ENCODE measurements around the gene MPHOSPH6.
A peak's percentile ranks its signal among the peaks of the same experiment; 100 is the strongest.

MPHOSPH6 gene

GRCh38 chr16:82176204-82176603, 6.2 kb upstream of the MPHOSPH6 start:
- Histone ChIP-seq H3K9me3 (ENCODE audit: control insufficient read depth in 2 of 2, low read length in 2 of 2) (no peaks in the 10 kb centered on the region), H3K4me1 (ENCODE audit: control insufficient read depth in 2 of 2, insufficient read depth in 2 of 2, low read length in 2 of 2) (no peaks in the 10 kb centered on the region), H3K27ac (ENCODE audit: low read depth in 2 of 2, low read length in 2 of 2) (no peak overlapping the region), H3K27me3 (ENCODE audit: control insufficient read depth in 2 of 2, insufficient read depth in 2 of 2, low read length in 2 of 2) (peaks cover 3 to 12% of the 10 kb centered on the region in 2 donors), H3K4me3 (ENCODE audit: low read length in 2 of 2) (no peak overlapping the region), H3K9ac (ENCODE audit: low read depth in 1 of 2, low read length in 2 of 2) (no peak overlapping the region), H3K36me3 (ENCODE audit: control insufficient read depth in 2 of 2, insufficient read depth in 2 of 2, low read length in 2 of 2) (no peaks in the 10 kb centered on the region)

- H3K4me1 ChIP-seq (ENCODE audit: control insufficient read depth in 2 of 2, insufficient read depth in 2 of 2, low read length in 2 of 2) = peaks cover under 1 to 1% of the 10 kb centered on the region in 2 donors
- no peaks in the 10 kb centered on the region for H3K9me3 ChIP-seq (ENCODE audit: control insufficient read depth in 2 of 2, low read length in 2 of 2)
- no peak overlapping the region for H3K9ac ChIP-seq (ENCODE audit: low read depth in 1 of 2, low read length in 2 of 2)
- peaks cover 6 to 14% of the 10 kb centered on the region in 2 donors for H3K27me3 ChIP-seq (ENCODE audit: control insufficient read depth in 2 of 2, insufficient read depth in 2 of 2, low read length in 2 of 2)
- no peaks in the 10 kb centered on the region for H3K36me3 ChIP-seq (ENCODE audit: control insufficient read depth in 2 of 2, insufficient read depth in 2 of 2, low read length in 2 of 2)
- H3K4me3 ChIP-seq (ENCODE audit: low read length in 2 of 2) = no peak overlapping the region
- H3K27ac ChIP-seq (ENCODE audit: low read depth in 2 of 2, low read length in 2 of 2) = no peak overlapping the region
These were observed 5.6 kb upstream of the MPHOSPH6 start for GRCh38 chr16:82175627-82176026.

GRCh38 chr16:82167670-82168069, 2.4 kb downstream of the MPHOSPH6 start:
- H3K27ac ChIP-seq (ENCODE audit: low read depth in 2 of 2, low read length in 2 of 2) = no peak overlapping the region
- H3K4me1 ChIP-seq (ENCODE audit: control insufficient read depth in 2 of 2, insufficient read depth in 2 of 2, low read length in 2 of 2) = peaks cover 10 to 11% of the 10 kb centered on the region in 2 donors
- H3K9ac ChIP-seq (ENCODE audit: low read depth in 1 of 2, low read length in 2 of 2) = no peak overlapping the region
- H3K27me3 ChIP-seq (ENCODE audit: control insufficient read depth in 2 of 2, insufficient read depth in 2 of 2, low read length in 2 of 2) = peaks cover 6 to 14% of the 10 kb centered on the region in 2 donors
- H3K36me3 ChIP-seq (ENCODE audit: control insufficient read depth in 2 of 2, insufficient read depth in 2 of 2, low read length in 2 of 2) = peaks cover 15 to 21% of the 10 kb centered on the region in 2 donors
- no peak overlapping the region for H3K4me3 ChIP-seq (ENCODE audit: low read length in 2 of 2)
- H3K9me3 ChIP-seq (ENCODE audit: control insufficient read depth in 2 of 2, low read length in 2 of 2) = no peaks in the 10 kb centered on the region

- Histone ChIP-seq H3K27ac (ENCODE audit: low read depth in 2 of 2, low read length in 2 of 2) (no peak overlapping the region), H3K9me3 (ENCODE audit: control insufficient read depth in 2 of 2, low read length in 2 of 2) (no peaks in the 10 kb centered on the region), H3K9ac (ENCODE audit: low read depth in 1 of 2, low read length in 2 of 2) (no peak overlapping the region), H3K36me3 (ENCODE audit: control insufficient read depth in 2 of 2, insufficient read depth in 2 of 2, low read length in 2 of 2) (peaks cover 32 to 36% of the 10 kb centered on the region in 2 donors), H3K4me1 (ENCODE audit: control insufficient read depth in 2 of 2, insufficient read depth in 2 of 2, low read length in 2 of 2) (no peaks in the 10 kb centered on the region), H3K4me3 (ENCODE audit: low read length in 2 of 2) (no peak overlapping the region), H3K27me3 (ENCODE audit: control insufficient read depth in 2 of 2, insufficient read depth in 2 of 2, low read length in 2 of 2) (no peaks in the 10 kb centered on the region)
These were observed 9.8 kb downstream of the MPHOSPH6 start for GRCh38 chr16:82160226-82160625.

GRCh38 chr16:82157836-82158235, 12.2 kb downstream of the MPHOSPH6 start:
- H3K36me3 ChIP-seq (ENCODE audit: control insufficient read depth in 2 of 2, insufficient read depth in 2 of 2, low read length in 2 of 2) = peaks cover 20 to 25% of the 10 kb centered on the region in 2 donors
- H3K4me3 ChIP-seq (ENCODE audit: low read length in 2 of 2) = no peak overlapping the region
- H3K9me3 ChIP-seq (ENCODE audit: control insufficient read depth in 2 of 2, low read length in 2 of 2) = no peaks in the 10 kb centered on the region
- H3K9ac ChIP-seq (ENCODE audit: low read depth in 1 of 2, low read length in 2 of 2) = no peak overlapping the region
- H3K4me1 ChIP-seq (ENCODE audit: control insufficient read depth in 2 of 2, insufficient read depth in 2 of 2, low read length in 2 of 2) = peaks cover 0 to 5% of the 10 kb centered on the region in 2 donors
- H3K27ac ChIP-seq (ENCODE audit: low read depth in 2 of 2, low read length in 2 of 2) = peak overlapping the region; percentile 6 to 30
- H3K27me3 ChIP-seq (ENCODE audit: control insufficient read depth in 2 of 2, insufficient read depth in 2 of 2, low read length in 2 of 2) = no peaks in the 10 kb centered on the region

- H3K9me3 ChIP-seq (ENCODE audit: control insufficient read depth in 2 of 2, low read length in 2 of 2) = no peaks in the 10 kb centered on the region
- peaks cover 0 to 7% of the 10 kb centered on the region in 2 donors for H3K4me1 ChIP-seq (ENCODE audit: control insufficient read depth in 2 of 2, insufficient read depth in 2 of 2, low read length in 2 of 2)
- peaks cover 17 to 22% of the 10 kb centered on the region in 2 donors for H3K36me3 ChIP-seq (ENCODE audit: control insufficient read depth in 2 of 2, insufficient read depth in 2 of 2, low read length in 2 of 2)
- H3K9ac ChIP-seq (ENCODE audit: low read depth in 1 of 2, low read length in 2 of 2) = no peak overlapping the region
- no peak overlapping the region for H3K4me3 ChIP-seq (ENCODE audit: low read length in 2 of 2)
- no peaks in the 10 kb centered on the region for H3K27me3 ChIP-seq (ENCODE audit: control insufficient read depth in 2 of 2, insufficient read depth in 2 of 2, low read length in 2 of 2)
- H3K27ac ChIP-seq (ENCODE audit: low read depth in 2 of 2, low read length in 2 of 2) = peak overlapping the region; percentile 6 to 30
These were observed 12.6 kb downstream of the MPHOSPH6 start for GRCh38 chr16:82157534-82157812.

GRCh38 chr16:82156761-82157533, 13.1 kb downstream of the MPHOSPH6 start:
- Histone ChIP-seq H3K9ac (ENCODE audit: low read depth in 1 of 2, low read length in 2 of 2) (no peak overlapping the region), H3K36me3 (ENCODE audit: control insufficient read depth in 2 of 2, insufficient read depth in 2 of 2, low read length in 2 of 2) (peaks cover 12 to 16% of the 10 kb centered on the region in 2 donors), H3K27ac (ENCODE audit: low read depth in 2 of 2, low read length in 2 of 2) (no peak overlapping the region)

GRCh38 chr16:82152641-82153112, 17.3 kb downstream of the MPHOSPH6 start:
- H3K27ac ChIP-seq (ENCODE audit: low read depth in 2 of 2, low read length in 2 of 2) = no peak overlapping the region

More at GRCh38 chr16:82156761-82157533, 13.1 kb downstream of the MPHOSPH6 start:
- Histone ChIP-seq H3K27me3 (ENCODE audit: control insufficient read depth in 2 of 2, insufficient read depth in 2 of 2, low read length in 2 of 2) (no peaks in the 10 kb centered on the region), H3K4me3 (ENCODE audit: low read length in 2 of 2) (no peak overlapping the region), H3K4me1 (ENCODE audit: control insufficient read depth in 2 of 2, insufficient read depth in 2 of 2, low read length in 2 of 2) (peaks cover 0 to 10% of the 10 kb centered on the region in 2 donors), H3K9me3 (ENCODE audit: control insufficient read depth in 2 of 2, low read length in 2 of 2) (no peaks in the 10 kb centered on the region)

GRCh38 chr16:82152196-82152595, 17.8 kb downstream of the MPHOSPH6 start:
- Histone ChIP-seq H3K9ac (ENCODE audit: low read depth in 1 of 2, low read length in 2 of 2) (no peak overlapping the region), H3K27ac (ENCODE audit: low read depth in 2 of 2, low read length in 2 of 2) (no peak overlapping the region)

More at GRCh38 chr16:82152641-82153112, 17.3 kb downstream of the MPHOSPH6 start:
- Histone ChIP-seq H3K4me1 (ENCODE audit: control insufficient read depth in 2 of 2, insufficient read depth in 2 of 2, low read length in 2 of 2) (peaks cover 0 to 10% of the 10 kb centered on the region in 2 donors), H3K4me3 (ENCODE audit: low read length in 2 of 2) (no peak overlapping the region), H3K36me3 (ENCODE audit: control insufficient read depth in 2 of 2, insufficient read depth in 2 of 2, low read length in 2 of 2) (peaks cover 9 to 20% of the 10 kb centered on the region in 2 donors), H3K27me3 (ENCODE audit: control insufficient read depth in 2 of 2, insufficient read depth in 2 of 2, low read length in 2 of 2) (no peaks in the 10 kb centered on the region), H3K9me3 (ENCODE audit: control insufficient read depth in 2 of 2, low read length in 2 of 2) (no peaks in the 10 kb centered on the region), H3K9ac (ENCODE audit: low read depth in 1 of 2, low read length in 2 of 2) (no peak overlapping the region)

GRCh38 chr16:82150549-82150948, 19.5 kb downstream of the MPHOSPH6 start:
- peaks cover 0 to 10% of the 10 kb centered on the region in 2 donors for H3K4me1 ChIP-seq (ENCODE audit: control insufficient read depth in 2 of 2, insufficient read depth in 2 of 2, low read length in 2 of 2)
- peaks cover 19 to 26% of the 10 kb centered on the region in 2 donors for H3K36me3 ChIP-seq (ENCODE audit: control insufficient read depth in 2 of 2, insufficient read depth in 2 of 2, low read length in 2 of 2)
- H3K27ac ChIP-seq (ENCODE audit: low read depth in 2 of 2, low read length in 2 of 2) = no peak overlapping the region
- no peaks in the 10 kb centered on the region for H3K27me3 ChIP-seq (ENCODE audit: control insufficient read depth in 2 of 2, insufficient read depth in 2 of 2, low read length in 2 of 2)
- no peak overlapping the region for H3K4me3 ChIP-seq (ENCODE audit: low read length in 2 of 2)
- H3K9ac ChIP-seq (ENCODE audit: low read depth in 1 of 2, low read length in 2 of 2) = no peak overlapping the region
- no peaks in the 10 kb centered on the region for H3K9me3 ChIP-seq (ENCODE audit: control insufficient read depth in 2 of 2, low read length in 2 of 2)

More at GRCh38 chr16:82152196-82152595, 17.8 kb downstream of the MPHOSPH6 start:
- Histone ChIP-seq H3K36me3 (ENCODE audit: control insufficient read depth in 2 of 2, insufficient read depth in 2 of 2, low read length in 2 of 2) (peaks cover 14 to 24% of the 10 kb centered on the region in 2 donors), H3K4me3 (ENCODE audit: low read length in 2 of 2) (no peak overlapping the region), H3K9me3 (ENCODE audit: control insufficient read depth in 2 of 2, low read length in 2 of 2) (no peaks in the 10 kb centered on the region), H3K4me1 (ENCODE audit: control insufficient read depth in 2 of 2, insufficient read depth in 2 of 2, low read length in 2 of 2) (peaks cover 0 to 10% of the 10 kb centered on the region in 2 donors), H3K27me3 (ENCODE audit: control insufficient read depth in 2 of 2, insufficient read depth in 2 of 2, low read length in 2 of 2) (no peaks in the 10 kb centered on the region)
